ENCODE data around the gene MGLL.

MGLL gene

GRCh38 chr3:127808197-127808596 lies 14.1 kb downstream of the MGLL start:
- DNase-seq: no peak

- no peak for DNase-seq
Observed at GRCh38 chr3:127805026-127805753, 17.1 kb downstream of the MGLL start.

DNA sequence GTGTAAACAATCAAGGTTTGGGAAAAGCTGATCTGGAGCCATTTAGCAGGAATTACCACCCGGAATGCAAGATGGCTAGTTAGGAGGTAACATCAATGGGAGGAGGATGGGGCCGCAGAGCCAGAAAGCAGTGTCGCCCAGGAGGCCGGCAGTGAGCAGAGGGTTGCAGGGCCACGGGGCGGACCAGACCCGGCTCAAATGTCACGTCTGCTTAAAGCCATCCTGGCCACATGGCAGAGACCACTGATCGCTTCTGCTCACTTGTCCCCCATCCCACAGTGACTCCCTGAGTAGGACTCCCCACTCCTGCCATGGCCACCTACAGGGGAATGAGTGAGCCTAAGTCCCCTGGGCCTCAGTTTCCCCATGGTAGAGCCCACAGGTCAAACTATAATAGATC lies 18.2 kb downstream of the MGLL start:
- no peak for DNase-seq

GRCh38 chr3:127803619-127804018 lies 18.7 kb downstream of the MGLL start:
- DNase-seq: no peak

DNA sequence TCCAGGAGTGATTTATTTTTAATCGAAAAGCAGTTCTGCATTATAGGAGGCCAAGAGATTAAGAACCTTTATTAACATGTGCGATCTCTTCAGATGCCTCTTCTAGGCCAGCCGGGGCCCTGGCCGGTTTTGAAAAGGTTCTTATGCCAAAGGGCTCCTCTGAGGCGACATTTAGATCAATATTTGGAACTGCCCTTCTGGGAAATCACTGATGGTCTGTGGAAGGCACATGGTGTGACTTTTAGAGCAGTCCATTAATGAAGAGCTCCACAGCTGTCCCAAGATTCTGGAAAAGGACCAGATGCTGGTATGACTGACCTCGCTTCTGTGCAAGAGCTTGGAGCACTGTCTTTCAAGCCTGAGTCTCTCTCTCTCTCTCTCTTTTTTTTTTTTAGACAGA lies 19.7 kb downstream of the MGLL start:
- DNase-seq: no peak

GRCh38 chr3:127801731-127802313 lies 20.5 kb downstream of the MGLL start:
- no peak for DNase-seq

DNA sequence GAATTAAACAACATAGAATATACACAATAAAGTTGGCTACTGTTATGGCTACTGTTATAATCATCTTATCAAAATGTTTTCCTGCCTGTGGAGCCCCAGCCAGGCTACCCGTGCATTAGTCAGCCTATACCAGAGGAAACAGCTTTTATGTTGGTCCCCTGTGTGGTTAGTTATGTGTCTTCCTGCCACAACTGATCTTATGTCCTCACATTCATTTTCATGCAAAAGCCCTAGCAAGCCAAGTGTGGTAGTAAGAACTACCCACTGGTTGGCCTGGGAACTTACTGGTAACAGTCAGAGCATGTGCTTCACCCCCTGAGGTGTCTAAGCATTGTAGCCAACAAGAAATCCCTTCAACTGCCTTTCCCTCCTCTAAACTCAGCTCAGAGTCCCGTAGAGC lies 21.8 kb downstream of the MGLL start:
- DNase-seq: no peak

GRCh38 chr3:127799476-127800222 lies 22.7 kb downstream of the MGLL start:
- no peak for DNase-seq

DNA sequence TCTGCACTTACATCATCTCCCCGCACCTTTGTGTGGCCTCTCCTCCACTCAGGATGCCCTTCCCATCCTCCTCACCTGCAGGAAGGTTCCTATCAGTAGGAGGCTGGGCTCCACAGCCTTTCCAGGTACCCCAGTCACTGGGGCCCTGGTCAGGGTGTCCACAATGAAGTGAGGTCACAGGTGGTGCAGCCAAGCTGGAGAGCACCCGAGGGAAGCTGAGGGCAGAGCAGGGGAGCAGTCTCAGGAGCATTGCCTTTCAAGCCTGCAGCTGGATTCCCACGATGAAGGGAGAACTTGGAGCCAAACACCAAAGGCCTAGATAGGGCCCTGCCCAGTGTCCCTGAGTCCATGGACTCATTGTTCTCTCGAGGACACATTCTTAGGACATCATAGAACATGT lies 23.6 kb downstream of the MGLL start:
- no peak for DNase-seq

GRCh38 chr3:127796831-127797150 lies 25.5 kb downstream of the MGLL start:
- no peak for DNase-seq

- no peak for DNase-seq
Observed at GRCh38 chr3:127796045-127796830, 26.1 kb downstream of the MGLL start.

- no peak for DNase-seq
Observed at GRCh38 chr3:127794972-127795371, 27.3 kb downstream of the MGLL start.

GRCh38 chr3:127794402-127794801 lies 27.9 kb downstream of the MGLL start:
- DNase-seq: no peak

- DNase-seq: no peak
Observed at GRCh38 chr3:127792541-127793292, 29.6 kb downstream of the MGLL start.

GRCh38 chr3:127791221-127791913 lies 30.9 kb downstream of the MGLL start:
- no peak for DNase-seq

DNA sequence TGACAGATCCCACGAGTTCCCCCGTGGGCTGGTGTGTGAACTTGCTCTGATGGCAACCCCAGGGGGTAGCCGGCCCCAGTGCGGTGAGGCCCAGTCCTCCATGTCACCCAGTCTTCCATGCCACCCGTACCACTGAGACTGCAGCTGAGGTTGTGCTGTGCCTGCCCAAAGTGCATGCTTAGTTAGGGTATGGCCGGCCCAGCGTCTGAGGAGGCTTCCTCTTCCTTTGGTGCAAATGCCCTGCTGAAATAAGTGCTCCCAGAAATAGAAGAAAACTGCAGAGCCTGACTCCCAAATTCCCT lies 31.5 kb downstream of the MGLL start:
- DNase-seq: no peak

DNA sequence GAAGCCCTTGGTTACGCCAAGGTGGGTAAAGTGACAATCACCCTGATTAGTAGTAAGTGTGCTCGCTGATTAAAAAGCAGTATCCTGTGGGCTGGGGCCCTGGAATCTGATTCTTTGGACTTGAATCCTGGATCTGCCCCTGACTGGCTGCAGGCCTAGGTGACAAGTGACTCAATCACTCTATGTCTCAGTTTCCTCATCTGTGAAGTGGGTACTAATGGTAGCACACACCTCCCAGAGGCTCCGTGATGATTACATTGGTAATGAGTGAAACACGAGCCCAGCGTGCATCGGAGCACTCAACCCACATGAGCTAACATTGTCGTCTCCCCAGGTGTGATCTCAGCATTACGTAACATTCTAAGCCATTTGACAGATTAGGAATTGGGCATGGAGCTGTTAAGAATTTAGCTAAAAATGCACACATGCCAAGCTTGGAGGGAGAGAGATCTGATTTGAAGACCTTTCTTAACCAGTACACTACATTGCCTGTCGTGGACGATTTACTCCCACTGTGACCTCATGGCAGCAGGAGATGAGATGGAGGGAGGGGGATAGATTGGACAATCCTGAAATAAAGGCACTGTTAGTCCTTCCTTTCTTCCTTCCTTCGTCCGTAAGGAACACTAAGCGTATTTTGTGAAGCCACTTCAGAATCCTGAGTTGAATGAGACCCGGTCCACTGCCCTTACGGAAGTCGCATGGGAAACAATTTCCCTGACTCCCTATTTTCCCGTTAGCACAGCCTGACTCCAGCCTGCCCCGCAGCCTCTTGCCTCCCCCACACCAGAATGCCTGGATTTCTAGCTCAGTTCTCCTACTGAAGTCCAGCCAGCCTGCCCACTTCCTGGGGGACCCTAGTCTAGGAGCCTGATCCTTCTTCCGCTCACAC lies 32.1 kb downstream of the MGLL start:
- DNase-seq: no peak

DNA sequence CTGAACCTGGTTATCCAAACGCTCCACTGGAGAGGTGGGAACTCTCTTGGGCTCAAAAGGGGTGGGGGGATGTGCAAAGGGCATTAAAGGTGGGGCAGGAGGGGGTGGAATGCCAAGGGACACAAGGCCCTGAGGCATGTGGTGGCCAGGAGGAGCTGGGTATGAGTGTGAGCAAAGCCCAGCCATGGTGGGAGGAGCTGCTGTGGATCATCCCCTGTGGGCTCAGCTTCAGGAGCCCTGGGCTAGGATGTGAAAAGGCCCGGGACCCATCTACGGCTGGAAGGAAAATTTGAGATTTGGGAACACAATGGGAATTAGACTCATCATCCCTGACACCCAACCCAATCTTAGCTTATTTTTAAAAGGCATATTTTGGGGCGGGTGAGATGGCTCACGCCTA lies 33.3 kb downstream of the MGLL start:
- no peak for DNase-seq

DNA sequence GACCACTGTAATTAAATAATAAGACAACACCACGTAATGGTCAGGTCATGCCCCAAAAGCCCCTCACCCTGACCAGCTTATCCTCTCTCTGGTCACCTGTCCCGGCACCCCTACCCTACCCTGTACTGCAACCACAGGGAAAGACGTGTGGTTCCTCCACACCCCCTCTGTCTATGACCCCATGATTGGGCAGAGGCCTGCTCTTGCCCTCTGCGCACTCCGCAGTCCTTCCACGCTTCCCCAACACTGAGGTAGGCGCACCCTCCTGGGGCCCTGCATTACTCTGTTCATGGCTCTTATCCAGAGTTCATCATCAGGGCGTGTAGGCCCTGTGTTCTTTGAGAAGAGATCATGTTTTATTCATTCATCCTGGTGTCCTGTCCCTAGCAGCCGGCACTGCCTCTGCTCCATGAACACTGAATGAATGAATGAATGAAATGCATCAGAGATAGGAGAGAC lies 33.8 kb downstream of the MGLL start:
- DNase-seq: no peak

DNA sequence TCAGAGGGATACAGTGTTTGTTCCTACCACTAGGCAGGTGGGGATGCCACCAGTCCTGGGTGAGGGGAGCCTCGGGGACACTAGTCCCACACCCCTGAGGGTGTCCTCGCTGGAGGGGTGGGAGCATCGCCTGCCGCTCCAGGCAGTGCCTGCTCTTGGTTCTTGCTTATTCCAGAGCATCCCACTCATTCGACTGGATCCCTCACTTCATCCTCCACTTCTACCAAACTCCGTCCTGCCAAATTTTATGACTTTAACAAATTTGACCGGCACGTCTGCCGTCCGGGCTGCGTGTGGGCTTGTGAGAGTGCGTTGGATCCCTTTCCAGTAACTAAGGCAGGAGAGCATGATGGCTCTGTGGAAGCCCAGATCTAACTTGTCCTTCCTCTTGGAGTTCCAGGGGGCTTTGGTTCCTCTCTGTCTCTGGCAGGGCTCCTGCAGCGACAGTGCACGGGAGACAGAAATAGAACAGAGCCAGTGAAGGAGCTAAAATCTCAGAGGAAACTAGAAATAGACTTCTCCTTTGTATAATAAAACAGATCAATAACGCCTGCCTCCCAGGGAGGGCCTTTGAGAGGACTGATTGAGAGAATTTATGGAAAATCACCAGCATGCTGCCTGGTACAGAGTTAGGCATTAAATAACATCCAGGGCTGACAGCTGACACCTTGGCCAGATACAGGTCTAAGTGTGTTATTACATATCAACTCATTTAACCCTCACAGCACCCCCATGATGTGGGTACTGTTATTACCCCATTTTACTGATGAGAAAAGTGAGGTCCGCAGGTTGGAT lies 34.5 kb downstream of the MGLL start:
- DNase-seq: no peak
